WTC11 (cell line): ENCODE data around the gene RFX7.

Experiments
- CREB1 ChIP-seq: sonication (generic); formaldehyde crosslinking; IDR thresholded peaks from 2 replicates; pipeline ENCODE4 v1.8.0; 2023; ENCODE audit warnings: mild to moderate bottlenecking, missing genetic modification reagents
- GABPB1 ChIP-seq: sonication (generic); formaldehyde crosslinking; IDR thresholded peaks from 2 replicates; pipeline ENCODE4 v1.8.1; 2023; ENCODE audit warnings: mild to moderate bottlenecking, missing genetic modification reagents
- NR1H2 ChIP-seq: sonication (generic); formaldehyde crosslinking; IDR thresholded peaks from 2 replicates; pipeline ENCODE4 v1.9.0; 2021; ENCODE audit warnings: mild to moderate bottlenecking, moderate library complexity, missing genetic modification reagents
- NR3C1 ChIP-seq: sonication (generic); formaldehyde crosslinking; conservative IDR thresholded peaks from 2 replicates; pipeline ENCODE4 v1.8.1; 2023; ENCODE audit warnings: low read depth, mild to moderate bottlenecking, missing genetic modification reagents
- TF ChIP-seq, protein P1 (sequence below): fragments of 200-600 bp; IDR thresholded peaks from 2 replicates; pipeline ENCODE4 v1.8.0; 2022; ENCODE audit warnings: antibody characterized with exemption
- TF ChIP-seq, protein P2 (sequence below): sonication (generic); formaldehyde crosslinking; conservative IDR thresholded peaks from 2 replicates; pipeline ENCODE4 v1.8.1; 2023; ENCODE audit warnings: mild to moderate bottlenecking, low read depth, missing genetic modification reagents, moderate library complexity
- TF ChIP-seq, protein P3 (sequence below): sonication (generic); formaldehyde crosslinking; conservative IDR thresholded peaks from 2 replicates; pipeline ENCODE4 v1.8.1; 2022; ENCODE audit warnings: mild to moderate bottlenecking, missing genetic modification reagents
- TF ChIP-seq, protein P4 (sequence below): sonication (generic); formaldehyde crosslinking; IDR thresholded peaks from 2 replicates; pipeline ENCODE4 v1.8.1; 2022; ENCODE audit warnings: low read depth, missing genetic modification reagents, borderline replicate concordance
- TF ChIP-seq, protein P5 (sequence below): sonication (generic); formaldehyde crosslinking; IDR thresholded peaks from 2 replicates; pipeline ENCODE4 v1.8.0; 2022; ENCODE audit warnings: mild to moderate bottlenecking, missing genetic modification reagents
- TF ChIP-seq, protein P6 (sequence below): sonication (generic); formaldehyde crosslinking; IDR thresholded peaks from 2 replicates; pipeline ENCODE4 v1.8.0; 2023; ENCODE audit warnings: missing genetic modification reagents
- TF ChIP-seq, protein P7 (sequence below): sonication (generic); formaldehyde crosslinking; IDR thresholded peaks from 2 replicates; pipeline ENCODE4 v1.8.0; 2022; ENCODE audit warnings: mild to moderate bottlenecking, missing genetic modification reagents
- TF ChIP-seq, protein P8 (sequence below): sonication (generic); formaldehyde crosslinking; IDR thresholded peaks from 2 replicates; pipeline ENCODE4 v1.8.1; 2023; ENCODE audit warnings: mild to moderate bottlenecking, missing genetic modification reagents, moderate library complexity
- TF ChIP-seq, protein P9 (sequence below): sonication (generic); formaldehyde crosslinking; IDR thresholded peaks from 2 replicates; pipeline ENCODE4 v1.8.1; 2022; ENCODE audit warnings: low read depth, mild to moderate bottlenecking, moderate library complexity, missing genetic modification reagents, borderline replicate concordance
- TF ChIP-seq, protein P10 (sequence below): sonication (generic); formaldehyde crosslinking; IDR thresholded peaks from 2 replicates; pipeline ENCODE4 v1.8.1; 2023; ENCODE audit warnings: mild to moderate bottlenecking, missing genetic modification reagents, moderate library complexity

DNA sequence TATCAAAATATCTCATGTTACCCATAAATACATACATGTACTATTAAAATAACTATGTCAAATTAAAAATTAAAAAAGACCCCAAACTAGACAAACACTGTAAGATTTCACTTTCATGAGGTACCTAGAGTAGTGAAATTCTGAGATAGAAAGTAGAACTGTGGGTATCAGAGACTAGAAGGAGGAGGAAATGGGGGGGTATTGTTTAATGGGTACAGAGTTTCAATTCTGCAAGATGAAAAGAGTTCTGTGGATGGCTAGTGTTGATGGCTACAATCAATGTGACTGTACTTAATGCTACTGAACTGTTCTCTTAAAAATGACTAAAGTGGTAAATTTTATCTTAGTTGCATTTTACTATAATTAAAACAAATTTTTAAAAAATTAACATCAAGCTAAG, 36.6 kb downstream of the RFX7 start:
- TF ChIP-seq, protein P1, sequence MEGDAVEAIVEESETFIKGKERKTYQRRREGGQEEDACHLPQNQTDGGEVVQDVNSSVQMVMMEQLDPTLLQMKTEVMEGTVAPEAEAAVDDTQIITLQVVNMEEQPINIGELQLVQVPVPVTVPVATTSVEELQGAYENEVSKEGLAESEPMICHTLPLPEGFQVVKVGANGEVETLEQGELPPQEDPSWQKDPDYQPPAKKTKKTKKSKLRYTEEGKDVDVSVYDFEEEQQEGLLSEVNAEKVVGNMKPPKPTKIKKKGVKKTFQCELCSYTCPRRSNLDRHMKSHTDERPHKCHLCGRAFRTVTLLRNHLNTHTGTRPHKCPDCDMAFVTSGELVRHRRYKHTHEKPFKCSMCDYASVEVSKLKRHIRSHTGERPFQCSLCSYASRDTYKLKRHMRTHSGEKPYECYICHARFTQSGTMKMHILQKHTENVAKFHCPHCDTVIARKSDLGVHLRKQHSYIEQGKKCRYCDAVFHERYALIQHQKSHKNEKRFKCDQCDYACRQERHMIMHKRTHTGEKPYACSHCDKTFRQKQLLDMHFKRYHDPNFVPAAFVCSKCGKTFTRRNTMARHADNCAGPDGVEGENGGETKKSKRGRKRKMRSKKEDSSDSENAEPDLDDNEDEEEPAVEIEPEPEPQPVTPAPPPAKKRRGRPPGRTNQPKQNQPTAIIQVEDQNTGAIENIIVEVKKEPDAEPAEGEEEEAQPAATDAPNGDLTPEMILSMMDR, result no peak
- TF ChIP-seq, protein P2, sequence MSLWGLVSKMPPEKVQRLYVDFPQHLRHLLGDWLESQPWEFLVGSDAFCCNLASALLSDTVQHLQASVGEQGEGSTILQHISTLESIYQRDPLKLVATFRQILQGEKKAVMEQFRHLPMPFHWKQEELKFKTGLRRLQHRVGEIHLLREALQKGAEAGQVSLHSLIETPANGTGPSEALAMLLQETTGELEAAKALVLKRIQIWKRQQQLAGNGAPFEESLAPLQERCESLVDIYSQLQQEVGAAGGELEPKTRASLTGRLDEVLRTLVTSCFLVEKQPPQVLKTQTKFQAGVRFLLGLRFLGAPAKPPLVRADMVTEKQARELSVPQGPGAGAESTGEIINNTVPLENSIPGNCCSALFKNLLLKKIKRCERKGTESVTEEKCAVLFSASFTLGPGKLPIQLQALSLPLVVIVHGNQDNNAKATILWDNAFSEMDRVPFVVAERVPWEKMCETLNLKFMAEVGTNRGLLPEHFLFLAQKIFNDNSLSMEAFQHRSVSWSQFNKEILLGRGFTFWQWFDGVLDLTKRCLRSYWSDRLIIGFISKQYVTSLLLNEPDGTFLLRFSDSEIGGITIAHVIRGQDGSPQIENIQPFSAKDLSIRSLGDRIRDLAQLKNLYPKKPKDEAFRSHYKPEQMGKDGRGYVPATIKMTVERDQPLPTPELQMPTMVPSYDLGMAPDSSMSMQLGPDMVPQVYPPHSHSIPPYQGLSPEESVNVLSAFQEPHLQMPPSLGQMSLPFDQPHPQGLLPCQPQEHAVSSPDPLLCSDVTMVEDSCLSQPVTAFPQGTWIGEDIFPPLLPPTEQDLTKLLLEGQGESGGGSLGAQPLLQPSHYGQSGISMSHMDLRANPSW (CRISPR knock-in tag), result no peak
- no peak for TF ChIP-seq NR3C1 (CRISPR knock-in tag)
- TF ChIP-seq, protein P3, sequence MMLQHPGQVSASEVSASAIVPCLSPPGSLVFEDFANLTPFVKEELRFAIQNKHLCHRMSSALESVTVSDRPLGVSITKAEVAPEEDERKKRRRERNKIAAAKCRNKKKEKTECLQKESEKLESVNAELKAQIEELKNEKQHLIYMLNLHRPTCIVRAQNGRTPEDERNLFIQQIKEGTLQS (CRISPR knock-in tag), result no peak
- no peak for TF ChIP-seq NR1H2 (CRISPR knock-in tag)
- TF ChIP-seq, protein P4, sequence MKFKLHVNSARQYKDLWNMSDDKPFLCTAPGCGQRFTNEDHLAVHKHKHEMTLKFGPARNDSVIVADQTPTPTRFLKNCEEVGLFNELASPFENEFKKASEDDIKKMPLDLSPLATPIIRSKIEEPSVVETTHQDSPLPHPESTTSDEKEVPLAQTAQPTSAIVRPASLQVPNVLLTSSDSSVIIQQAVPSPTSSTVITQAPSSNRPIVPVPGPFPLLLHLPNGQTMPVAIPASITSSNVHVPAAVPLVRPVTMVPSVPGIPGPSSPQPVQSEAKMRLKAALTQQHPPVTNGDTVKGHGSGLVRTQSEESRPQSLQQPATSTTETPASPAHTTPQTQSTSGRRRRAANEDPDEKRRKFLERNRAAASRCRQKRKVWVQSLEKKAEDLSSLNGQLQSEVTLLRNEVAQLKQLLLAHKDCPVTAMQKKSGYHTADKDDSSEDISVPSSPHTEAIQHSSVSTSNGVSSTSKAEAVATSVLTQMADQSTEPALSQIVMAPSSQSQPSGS (CRISPR knock-in tag), result no peak
- no peak for TF ChIP-seq GABPB1 (CRISPR knock-in tag)
- TF ChIP-seq, protein P5, sequence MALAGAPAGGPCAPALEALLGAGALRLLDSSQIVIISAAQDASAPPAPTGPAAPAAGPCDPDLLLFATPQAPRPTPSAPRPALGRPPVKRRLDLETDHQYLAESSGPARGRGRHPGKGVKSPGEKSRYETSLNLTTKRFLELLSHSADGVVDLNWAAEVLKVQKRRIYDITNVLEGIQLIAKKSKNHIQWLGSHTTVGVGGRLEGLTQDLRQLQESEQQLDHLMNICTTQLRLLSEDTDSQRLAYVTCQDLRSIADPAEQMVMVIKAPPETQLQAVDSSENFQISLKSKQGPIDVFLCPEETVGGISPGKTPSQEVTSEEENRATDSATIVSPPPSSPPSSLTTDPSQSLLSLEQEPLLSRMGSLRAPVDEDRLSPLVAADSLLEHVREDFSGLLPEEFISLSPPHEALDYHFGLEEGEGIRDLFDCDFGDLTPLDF (CRISPR knock-in tag), result no peak
- TF ChIP-seq, protein P6, sequence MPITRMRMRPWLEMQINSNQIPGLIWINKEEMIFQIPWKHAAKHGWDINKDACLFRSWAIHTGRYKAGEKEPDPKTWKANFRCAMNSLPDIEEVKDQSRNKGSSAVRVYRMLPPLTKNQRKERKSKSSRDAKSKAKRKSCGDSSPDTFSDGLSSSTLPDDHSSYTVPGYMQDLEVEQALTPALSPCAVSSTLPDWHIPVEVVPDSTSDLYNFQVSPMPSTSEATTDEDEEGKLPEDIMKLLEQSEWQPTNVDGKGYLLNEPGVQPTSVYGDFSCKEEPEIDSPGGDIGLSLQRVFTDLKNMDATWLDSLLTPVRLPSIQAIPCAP (CRISPR knock-in tag), result no peak
- TF ChIP-seq, protein P7, sequence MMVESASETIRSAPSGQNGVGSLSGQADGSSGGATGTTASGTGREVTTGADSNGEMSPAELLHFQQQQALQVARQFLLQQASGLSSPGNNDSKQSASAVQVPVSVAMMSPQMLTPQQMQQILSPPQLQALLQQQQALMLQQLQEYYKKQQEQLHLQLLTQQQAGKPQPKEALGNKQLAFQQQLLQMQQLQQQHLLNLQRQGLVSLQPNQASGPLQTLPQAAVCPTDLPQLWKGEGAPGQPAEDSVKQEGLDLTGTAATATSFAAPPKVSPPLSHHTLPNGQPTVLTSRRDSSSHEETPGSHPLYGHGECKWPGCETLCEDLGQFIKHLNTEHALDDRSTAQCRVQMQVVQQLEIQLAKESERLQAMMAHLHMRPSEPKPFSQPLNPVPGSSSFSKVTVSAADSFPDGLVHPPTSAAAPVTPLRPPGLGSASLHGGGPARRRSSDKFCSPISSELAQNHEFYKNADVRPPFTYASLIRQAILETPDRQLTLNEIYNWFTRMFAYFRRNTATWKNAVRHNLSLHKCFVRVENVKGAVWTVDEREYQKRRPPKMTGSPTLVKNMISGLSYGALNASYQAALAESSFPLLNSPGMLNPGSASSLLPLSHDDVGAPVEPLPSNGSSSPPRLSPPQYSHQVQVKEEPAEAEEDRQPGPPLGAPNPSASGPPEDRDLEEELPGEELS, result no peak
- TF ChIP-seq, protein P8, sequence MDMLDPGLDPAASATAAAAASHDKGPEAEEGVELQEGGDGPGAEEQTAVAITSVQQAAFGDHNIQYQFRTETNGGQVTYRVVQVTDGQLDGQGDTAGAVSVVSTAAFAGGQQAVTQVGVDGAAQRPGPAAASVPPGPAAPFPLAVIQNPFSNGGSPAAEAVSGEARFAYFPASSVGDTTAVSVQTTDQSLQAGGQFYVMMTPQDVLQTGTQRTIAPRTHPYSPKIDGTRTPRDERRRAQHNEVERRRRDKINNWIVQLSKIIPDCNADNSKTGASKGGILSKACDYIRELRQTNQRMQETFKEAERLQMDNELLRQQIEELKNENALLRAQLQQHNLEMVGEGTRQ (CRISPR knock-in tag), result no peak
- TF ChIP-seq, protein P9, sequence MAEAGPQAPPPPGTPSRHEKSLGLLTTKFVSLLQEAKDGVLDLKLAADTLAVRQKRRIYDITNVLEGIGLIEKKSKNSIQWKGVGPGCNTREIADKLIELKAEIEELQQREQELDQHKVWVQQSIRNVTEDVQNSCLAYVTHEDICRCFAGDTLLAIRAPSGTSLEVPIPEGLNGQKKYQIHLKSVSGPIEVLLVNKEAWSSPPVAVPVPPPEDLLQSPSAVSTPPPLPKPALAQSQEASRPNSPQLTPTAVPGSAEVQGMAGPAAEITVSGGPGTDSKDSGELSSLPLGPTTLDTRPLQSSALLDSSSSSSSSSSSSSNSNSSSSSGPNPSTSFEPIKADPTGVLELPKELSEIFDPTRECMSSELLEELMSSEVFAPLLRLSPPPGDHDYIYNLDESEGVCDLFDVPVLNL (CRISPR knock-in tag), result no peak
- no peak for TF ChIP-seq CREB1 (CRISPR knock-in tag)
- TF ChIP-seq, protein P10, sequence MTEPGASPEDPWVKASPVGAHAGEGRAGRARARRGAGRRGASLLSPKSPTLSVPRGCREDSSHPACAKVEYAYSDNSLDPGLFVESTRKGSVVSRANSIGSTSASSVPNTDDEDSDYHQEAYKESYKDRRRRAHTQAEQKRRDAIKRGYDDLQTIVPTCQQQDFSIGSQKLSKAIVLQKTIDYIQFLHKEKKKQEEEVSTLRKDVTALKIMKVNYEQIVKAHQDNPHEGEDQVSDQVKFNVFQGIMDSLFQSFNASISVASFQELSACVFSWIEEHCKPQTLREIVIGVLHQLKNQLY (CRISPR knock-in tag), result no peak
